GM12892 (cell line): ENCODE data around the gene PRELP.

ENCODE experiments used
- POLR2A ChIP-seq: IDR thresholded peaks from 2 replicates; pipeline ENCODE4 v1.6.1; 2011; ENCODE audit warnings: low read depth, low read length, control low read depth
- POLR2AphosphoS5 ChIP-seq: IDR thresholded peaks from 2 replicates; pipeline ENCODE4 v1.6.1; 2011; ENCODE audit warnings: low read depth, low read length, control low read depth
- TAF1 ChIP-seq: IDR thresholded peaks from 2 replicates; pipeline ENCODE4 v1.6.1; 2011; ENCODE audit warnings: low read depth, mild to moderate bottlenecking, control low read depth, low read length, borderline replicate concordance

GRCh38 chr1:203453616-203454015, 22.0 kb upstream of the PRELP start:
- no peak for TF ChIP-seq POLR2A
- no peak for TF ChIP-seq POLR2AphosphoS5
- TF ChIP-seq TAF1, result no peak
